ENCODE results near the gene IP6K2.

IP6K2 gene

DNA sequence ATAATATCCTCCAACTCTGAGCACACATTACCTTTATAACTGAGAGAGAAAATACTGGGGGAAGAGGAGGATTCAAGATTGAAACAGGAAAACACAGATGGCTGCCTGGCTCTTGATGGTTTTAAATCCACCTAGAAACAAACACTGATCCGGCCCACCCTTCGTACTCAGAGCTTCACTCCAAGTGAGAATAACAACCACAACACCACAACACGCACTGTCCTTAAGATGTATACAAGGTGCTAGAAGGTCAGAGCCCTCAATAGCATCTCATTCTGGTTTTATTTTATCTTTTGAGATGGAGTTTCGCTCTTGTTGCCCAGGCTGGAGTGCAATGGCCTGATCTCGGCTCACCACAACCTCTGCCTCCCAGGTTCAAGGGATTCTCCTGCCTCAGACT lies 9.9 kb downstream of the IP6K2 start:
- H3K4me3 ChIP-seq (ENCODE audit: control insufficient read depth, low read depth, low read length), result no peak overlapping the region
- TF ChIP-seq, protein P1, sequence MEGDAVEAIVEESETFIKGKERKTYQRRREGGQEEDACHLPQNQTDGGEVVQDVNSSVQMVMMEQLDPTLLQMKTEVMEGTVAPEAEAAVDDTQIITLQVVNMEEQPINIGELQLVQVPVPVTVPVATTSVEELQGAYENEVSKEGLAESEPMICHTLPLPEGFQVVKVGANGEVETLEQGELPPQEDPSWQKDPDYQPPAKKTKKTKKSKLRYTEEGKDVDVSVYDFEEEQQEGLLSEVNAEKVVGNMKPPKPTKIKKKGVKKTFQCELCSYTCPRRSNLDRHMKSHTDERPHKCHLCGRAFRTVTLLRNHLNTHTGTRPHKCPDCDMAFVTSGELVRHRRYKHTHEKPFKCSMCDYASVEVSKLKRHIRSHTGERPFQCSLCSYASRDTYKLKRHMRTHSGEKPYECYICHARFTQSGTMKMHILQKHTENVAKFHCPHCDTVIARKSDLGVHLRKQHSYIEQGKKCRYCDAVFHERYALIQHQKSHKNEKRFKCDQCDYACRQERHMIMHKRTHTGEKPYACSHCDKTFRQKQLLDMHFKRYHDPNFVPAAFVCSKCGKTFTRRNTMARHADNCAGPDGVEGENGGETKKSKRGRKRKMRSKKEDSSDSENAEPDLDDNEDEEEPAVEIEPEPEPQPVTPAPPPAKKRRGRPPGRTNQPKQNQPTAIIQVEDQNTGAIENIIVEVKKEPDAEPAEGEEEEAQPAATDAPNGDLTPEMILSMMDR (conservative IDR thresholded peaks at IDR 0.05; ENCODE audit: control insufficient read depth, insufficient read depth, low read depth, low read length), result no peak
- no peak for DNase-seq (ENCODE audit: low read depth)

DNA sequence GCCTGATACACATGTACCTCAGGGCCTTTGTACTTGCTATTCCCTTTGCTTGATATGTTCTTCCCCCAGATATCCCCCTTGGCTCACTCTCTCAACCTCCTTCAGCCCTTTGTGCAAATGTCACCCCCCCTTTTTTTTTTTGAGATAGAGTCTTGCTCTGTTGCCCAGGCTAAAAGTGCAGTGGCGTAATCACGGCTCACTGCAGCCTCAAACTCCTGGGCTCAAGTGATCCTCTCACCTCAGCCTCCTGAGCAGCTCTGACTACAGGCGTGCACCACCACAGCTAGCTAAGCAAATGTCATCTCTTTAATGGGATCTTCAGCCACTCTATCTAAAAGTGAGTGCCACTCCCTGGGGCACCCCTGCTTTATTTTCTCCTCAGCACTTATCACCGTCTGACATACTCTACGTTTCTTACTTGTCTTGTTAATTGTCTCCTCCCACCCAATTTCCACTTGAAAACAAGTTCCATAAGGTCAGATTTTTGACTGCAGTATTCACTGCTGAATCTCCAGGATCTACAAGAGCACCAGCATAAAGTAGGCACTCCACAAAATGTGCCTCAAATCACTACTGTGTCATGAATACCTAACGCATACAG lies 14.6 kb downstream of the IP6K2 start:
- TF ChIP-seq, protein P1 (conservative IDR thresholded peaks at IDR 0.05; ENCODE audit: control insufficient read depth, insufficient read depth, low read depth, low read length), result no peak
- no peak for DNase-seq (ENCODE audit: low read depth)

DNA sequence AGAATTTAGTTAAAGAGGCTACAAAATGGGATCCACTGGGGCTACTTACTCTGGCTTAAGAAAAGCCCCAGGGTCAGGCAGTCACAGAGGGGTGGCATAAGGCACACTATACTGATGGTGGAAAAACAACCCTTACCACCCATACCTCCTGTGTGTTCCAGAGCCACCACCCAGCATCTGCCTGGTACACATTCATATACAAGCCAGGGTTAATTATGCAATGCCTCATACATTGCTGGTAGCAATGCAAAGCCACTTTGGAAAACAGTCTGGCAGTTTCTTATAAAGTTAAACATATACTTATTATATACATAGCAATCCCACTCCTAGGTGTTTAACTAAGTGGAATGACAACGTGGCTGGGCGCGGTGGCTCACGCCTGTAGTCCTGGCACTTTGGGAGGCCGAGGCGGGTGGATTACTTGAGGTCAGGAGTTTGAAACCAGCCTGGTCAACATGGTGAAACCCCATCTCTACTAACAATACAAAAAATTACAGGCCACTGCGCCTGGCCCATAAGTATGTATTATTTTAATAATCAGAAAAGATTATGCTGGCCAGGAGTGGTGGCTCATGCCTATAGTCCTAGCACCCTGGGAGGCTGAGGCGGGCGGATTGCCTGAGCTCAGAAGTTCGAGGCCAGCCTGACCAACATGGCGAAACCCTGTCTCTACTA lies 16.2 kb downstream of the IP6K2 start:
- no peak for DNase-seq (ENCODE audit: low read depth)
- TF ChIP-seq, protein P1 (conservative IDR thresholded peaks at IDR 0.05; ENCODE audit: control insufficient read depth, insufficient read depth, low read depth, low read length), result no peak
- H3K4me3 ChIP-seq (ENCODE audit: control insufficient read depth, low read depth, low read length), result no peak overlapping the region

More for the DNA sequence above, 14.6 kb downstream of the IP6K2 start:
- no peak overlapping the region for H3K4me3 ChIP-seq (ENCODE audit: control insufficient read depth, low read depth, low read length)

DNA sequence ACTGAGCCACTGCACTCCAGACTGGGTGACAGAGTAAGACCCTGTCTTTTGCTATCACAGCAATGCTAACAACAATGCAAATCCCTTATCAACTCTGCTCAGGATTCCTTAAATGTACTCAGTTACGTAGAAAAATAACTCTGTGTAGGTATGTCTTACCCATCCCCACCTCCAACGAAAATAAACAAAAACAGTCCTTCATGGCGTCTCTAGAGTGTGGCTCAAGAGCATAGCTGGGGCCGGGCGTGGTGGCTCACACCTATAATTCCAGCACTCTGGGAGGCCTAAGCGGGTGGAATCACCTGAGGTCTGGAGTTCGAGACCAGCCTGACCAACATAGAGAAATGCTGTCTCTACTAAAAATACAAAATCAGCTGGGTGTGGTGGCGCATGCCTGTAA lies 18.1 kb downstream of the IP6K2 start:
- H3K4me3 ChIP-seq (ENCODE audit: control insufficient read depth, low read depth, low read length), result no peak overlapping the region
- no peak for DNase-seq (ENCODE audit: low read depth)
- TF ChIP-seq, protein P1 (conservative IDR thresholded peaks at IDR 0.05; ENCODE audit: control insufficient read depth, insufficient read depth, low read depth, low read length), result no peak

DNA sequence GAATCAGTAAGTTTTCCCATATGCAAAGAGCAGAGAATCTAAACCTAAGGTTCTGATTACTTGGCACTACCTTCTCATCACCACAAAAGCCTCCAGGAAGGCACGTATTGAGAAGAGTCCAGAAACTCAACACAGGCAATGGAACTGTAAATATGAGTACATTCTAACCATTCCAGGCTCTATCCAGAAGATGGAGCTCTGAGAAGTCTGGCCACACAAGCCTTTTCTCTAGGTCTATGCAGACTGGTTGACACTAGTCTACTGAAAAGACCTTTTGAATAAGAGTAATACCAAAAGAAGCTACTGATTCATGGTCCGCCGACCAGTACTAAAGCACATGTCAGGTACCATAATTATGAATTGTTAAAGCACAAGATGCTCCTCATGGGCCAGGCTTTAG lies 19.1 kb downstream of the IP6K2 start:
- DNase-seq (ENCODE audit: low read depth), result no peak
- TF ChIP-seq, protein P1 (conservative IDR thresholded peaks at IDR 0.05; ENCODE audit: control insufficient read depth, insufficient read depth, low read depth, low read length), result no peak
- no peak overlapping the region for H3K4me3 ChIP-seq (ENCODE audit: control insufficient read depth, low read depth, low read length)

DNA sequence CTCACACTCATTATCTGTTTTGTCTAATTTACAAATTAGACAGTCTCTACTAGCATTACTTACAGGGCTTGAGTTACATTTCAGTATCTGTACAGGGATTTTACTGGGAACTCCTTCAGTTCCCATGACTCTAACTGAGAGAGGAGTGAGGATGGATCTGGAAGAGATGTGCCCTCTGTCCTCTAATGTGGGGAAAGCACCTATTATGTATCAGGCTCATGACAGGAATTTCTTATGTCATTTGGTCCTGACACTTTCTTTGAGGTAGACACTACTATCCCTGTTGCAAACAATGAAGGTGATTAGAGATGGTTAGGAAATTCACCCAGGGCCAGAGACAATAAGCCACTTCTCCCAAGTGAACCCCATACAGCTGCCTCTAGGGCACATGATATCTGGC lies 20.4 kb downstream of the IP6K2 start:
- no peak for DNase-seq (ENCODE audit: low read depth)
- TF ChIP-seq, protein P1 (conservative IDR thresholded peaks at IDR 0.05; ENCODE audit: control insufficient read depth, insufficient read depth, low read depth, low read length), result no peak

More for the DNA sequence above, 20.4 kb downstream of the IP6K2 start:
- H3K4me3 ChIP-seq (ENCODE audit: control insufficient read depth, low read depth, low read length), result no peak overlapping the region
